GM21381 (cell line): ENCODE results near the gene GRK4.
"Not testable (repeated sequence)": the region's sequence is repeated elsewhere in the genome, so short reads cannot be mapped to it uniquely, and the experiment has no call there.

Experiments used
- ATAC-seq: cut with Tn5 transposase; IDR thresholded peaks from one replicate; pipeline ENCODE4 v1.9.1; 2021; ENCODE audit warnings: mild to moderate bottlenecking, moderate library complexity; ENCODE audit not compliant: unreplicated experiment

Gene GRK4

DNA sequence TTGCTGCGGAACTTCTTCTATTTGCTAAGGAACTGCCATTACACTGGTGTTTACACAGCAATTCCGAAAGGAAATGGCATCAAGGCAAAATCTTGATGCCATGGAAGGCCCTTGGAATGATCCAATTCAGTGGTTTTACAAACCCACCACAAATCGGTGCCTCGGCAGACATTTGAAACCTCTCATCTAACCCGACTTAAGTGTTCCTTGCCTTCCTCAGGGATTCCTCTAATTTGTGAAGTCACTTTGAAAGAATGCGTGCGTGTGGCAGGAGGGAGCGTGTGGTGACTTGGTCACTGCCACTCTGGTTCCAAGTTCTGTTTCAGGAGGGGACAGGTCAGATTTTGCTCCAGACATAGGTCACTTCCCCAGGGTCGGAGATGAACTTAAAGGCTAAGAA lies 4.9 kb upstream of the GRK4 start:
- no peak for ATAC-seq

- ATAC-seq: not testable (repeated sequence)
Measured at GRCh38 chr4:2960450-2960849, 2.9 kb upstream of the GRK4 start.

DNA sequence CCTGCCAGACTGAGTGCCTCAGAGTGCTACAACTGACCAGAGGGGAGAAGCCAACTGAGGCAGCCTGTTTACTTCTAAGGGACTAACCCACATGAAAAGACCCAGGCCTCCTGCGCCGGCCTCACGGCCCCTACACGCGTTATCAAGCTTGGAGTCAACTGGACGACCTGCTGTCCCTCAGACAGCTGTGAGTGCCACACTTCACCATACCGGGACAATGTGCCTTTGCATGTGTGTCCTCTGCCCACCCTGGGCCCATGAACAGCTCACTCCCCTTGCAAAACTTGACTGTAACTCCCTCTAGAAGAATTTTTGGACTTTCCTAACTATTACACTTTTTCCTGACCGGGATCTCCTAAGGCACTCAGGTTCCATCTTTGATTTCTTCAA lies 2.0 kb upstream of the GRK4 start:
- no peak for ATAC-seq

DNA sequence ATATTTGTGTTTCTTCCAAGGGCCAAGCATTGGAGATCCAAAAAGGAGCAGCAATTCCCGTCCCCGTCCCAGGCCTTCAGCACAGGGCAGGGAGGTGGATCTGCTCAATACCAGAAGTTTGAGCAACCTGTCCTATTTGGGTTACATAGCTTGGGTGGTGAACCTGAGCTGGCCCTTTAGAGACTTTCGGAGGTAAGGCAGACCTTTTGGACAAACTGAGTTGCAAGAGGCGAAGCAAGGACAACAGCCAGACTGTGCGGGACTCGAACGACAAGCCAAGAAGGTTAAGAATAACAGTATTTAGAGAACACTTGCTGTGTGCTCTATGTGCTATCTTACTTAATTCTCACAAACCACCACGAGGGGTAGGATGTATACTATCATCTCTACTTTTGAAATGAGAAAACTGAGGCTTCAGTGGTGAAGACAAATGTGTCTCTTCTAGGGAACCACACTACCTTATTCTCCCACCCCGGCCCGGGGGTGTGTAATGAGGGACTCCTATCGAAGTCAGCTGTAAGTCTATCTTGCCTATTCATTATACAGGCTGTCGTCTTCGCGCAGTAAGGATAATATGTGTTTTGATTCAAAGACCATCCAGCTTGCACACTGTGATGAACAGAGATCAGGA lies 1.4 kb upstream of the GRK4 start:
- no peak for ATAC-seq

DNA sequence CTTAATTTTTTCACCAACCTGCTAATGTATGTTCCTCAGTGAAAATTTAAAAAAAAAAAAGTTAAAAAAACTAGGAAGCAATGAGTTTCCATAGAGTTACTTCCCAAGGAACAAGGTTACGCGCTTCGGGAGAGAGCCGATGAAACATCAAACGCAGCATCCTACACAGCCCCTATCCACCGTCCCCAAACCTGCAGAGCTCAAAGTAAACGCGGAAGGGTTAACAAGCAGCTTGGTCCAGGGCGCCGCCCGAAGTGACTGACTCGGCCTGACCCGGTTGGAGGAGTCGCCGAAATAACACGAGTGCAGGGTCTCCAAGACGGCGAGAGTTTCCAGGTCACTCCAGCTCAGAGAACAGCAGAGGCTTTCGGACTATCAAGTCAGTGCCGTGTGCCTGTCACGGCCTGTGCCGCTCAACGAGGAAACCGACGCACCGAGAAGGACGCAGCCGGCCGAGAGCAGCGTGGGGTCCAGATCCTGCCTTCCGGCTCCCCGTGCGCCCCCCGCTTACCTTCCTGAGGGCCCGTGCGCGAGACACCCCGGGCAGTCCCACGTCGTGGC lies 677 bp upstream of the GRK4 start:
- peak; percentile 28 for ATAC-seq

- peak; percentile 29 for ATAC-seq
Measured at GRCh38 chr4:2963966-2964471, 648 bp downstream of the GRK4 start.

- ATAC-seq: no peak
Measured at GRCh38 chr4:2964706-2965258, 1.4 kb downstream of the GRK4 start.

GRCh38 chr4:2965262-2965661 lies 1.9 kb downstream of the GRK4 start:
- no peak for ATAC-seq

GRCh38 chr4:2968381-2968780 lies 5.0 kb downstream of the GRK4 start:
- ATAC-seq: no peak

DNA sequence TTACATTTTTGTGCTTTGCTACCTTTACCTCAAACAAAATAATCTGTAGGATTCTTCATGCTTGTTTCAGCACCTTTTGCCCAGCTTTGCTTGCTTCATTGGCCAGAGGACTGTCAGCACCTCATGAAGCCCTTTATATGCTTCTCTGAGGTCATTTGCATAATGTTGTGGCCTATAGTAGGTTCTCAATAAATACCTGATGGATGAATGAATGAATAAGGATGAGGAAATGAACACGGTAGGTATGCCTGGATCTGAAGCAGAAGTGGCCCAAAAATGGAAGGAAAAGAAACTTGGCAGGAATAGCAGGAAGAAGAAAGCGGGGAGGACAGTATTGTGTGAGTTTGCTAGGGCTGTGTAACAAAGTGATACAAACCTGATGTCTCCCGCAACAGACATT lies 7.9 kb downstream of the GRK4 start:
- no peak for ATAC-seq

GRCh38 chr4:2977211-2978088 lies 14.1 kb downstream of the GRK4 start:
- no peak for ATAC-seq

DNA sequence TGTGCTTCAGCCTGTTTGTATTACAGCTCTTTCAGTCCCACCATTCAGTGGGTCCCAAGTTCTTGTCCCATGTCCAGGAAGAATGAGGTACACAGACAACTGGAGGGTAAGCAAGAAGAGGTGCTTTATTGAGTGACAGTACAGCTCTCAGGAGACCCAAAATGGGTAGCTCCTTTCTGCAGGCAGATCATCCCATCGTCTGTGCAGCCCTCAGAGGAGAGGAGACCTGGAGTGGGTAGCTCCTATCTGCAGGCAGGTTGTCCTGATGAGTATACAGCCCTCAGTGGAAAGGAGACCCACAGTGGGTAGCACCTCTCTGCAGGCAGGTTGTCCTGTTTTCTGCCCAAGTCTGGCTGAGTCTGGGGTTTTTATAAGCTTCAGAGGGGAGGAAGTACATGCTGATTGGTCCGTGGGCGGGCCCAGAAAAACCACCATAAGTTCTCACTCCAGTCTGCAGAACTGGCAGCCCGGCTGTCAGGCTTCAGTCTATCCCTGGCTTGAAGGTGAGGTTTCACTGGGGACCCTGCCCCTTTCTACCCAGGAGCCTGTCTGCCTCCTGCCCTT lies 18.0 kb downstream of the GRK4 start:
- no peak for ATAC-seq

DNA sequence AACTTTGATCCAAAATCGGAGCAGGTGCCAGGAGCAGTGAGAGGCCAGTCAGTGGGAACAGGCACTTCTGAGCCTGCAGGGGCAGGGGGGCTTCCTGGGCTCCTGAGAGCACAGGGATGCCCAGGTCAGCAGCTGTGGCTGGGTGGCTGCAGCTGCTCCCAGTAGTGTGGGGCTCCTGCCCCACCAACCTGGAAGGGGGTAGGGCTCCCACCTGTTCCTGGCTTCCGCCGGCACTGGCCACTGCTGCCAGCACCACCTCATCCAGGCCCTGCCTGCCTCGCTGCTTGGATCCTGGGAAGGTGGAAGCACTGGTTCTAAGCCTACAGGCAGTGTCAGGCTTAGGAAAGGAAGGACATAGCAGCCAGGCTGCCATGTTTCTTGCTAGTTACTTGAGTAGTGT lies 18.6 kb downstream of the GRK4 start:
- ATAC-seq: no peak

DNA sequence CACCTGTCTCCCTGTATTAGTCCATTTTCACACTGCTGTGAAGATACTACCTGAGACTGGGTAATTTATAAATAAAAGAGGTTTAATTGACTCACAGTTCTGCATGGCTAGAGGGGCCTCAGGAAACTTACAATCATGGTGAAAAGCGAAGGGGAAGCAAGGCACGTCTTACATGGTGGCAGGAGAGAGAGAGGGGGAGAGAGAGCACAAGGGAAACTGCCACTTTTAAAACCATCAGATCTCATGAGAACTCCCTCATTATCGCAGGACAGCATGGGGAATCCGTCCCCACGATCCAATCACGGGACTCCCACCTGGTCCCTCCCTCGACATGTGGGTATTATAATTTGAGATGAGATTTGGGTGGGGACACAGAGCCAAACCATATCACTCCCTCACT lies 20.3 kb downstream of the GRK4 start:
- ATAC-seq: not testable (repeated sequence)

- ATAC-seq: no peak
Measured at GRCh38 chr4:2991243-2991642, 27.9 kb downstream of the GRK4 start.

DNA sequence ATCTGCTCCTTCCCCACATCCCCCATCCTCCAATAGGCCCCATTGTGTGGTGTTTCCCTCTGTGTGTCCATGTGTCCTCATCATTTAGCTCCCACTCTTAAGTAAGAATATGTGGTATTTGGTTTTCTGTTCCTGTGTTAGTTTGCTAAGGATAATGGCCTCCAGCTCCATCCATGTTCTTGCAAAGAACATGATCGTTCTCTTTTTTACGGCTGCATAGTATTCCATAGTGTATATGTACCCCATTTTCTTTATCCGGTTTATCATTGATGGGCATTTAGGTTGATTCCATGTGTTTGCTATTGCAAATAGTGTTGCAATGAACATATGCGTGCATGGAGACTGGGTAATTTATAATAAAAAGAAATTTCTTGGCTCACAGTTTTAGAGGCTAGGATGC lies 31.5 kb downstream of the GRK4 start:
- ATAC-seq: no peak

GRCh38 chr4:2995546-2996265 lies 32.3 kb downstream of the GRK4 start:
- no peak for ATAC-seq

DNA sequence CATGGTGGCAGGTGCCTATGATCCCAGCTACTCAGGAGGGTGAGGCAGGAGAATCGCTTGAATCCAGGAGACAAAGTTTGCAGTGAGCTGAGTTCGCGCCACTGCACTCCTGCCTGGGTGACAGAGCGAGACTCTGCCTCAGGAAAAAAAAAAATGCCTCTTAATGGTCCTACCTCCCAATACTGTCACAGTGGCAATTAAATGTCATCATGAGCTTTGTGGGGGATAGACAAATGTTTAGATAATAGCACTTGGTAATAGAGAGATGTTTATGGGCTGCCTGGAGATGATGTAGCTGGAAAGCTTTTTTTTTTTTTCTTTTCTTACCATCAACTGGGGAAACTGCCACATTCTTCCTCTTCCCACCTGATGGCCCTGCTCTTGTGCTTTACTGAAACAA lies 33.0 kb downstream of the GRK4 start:
- no peak for ATAC-seq

GRCh38 chr4:3007724-3008123 lies 44.4 kb downstream of the GRK4 start:
- no peak for ATAC-seq

- ATAC-seq: no peak
Measured at GRCh38 chr4:3009422-3009821, 46.1 kb downstream of the GRK4 start.

DNA sequence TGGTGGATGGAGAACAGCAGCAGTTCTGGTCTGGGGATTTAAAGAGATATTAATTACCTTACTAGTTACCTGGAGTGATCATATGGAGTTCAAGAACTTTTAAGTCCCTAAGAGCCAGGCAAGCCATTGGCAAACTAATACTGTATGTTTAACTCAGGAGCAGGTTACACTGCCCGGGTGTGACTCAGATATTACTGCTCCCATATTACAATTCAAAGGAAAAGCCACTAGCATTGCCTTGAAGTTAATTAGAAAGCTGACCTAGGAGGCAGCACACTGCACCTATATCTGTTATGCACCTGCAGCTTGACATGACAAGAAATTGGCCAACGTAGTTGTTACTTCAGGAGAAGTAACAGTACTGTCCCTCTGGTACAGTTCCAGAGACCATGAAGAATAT lies 47.2 kb downstream of the GRK4 start:
- ATAC-seq: no peak
